Thoracic aorta (tissue), 2 donors: ENCODE data around the gene ACKR2. TPM values are rescaled to one million over a fixed set of nuclear protein-coding genes. Genes with fewer than 3 reads are reported as not detected.
A peak's percentile ranks its signal among the peaks of the same experiment; 100 is the strongest.

Experiments
- ATAC-seq: fragments of 150-250 bp; one replicate; pipeline ENCODE4 v1.8.0; 2017; ENCODE audit warnings: low read depth; ENCODE audit not compliant: insufficient number of reproducible peaks, low FRiP score
- DNase-seq: peaks from one replicate; pipeline ENCODE4 v3.0.0-alpha.2; 2020; ENCODE audit warnings: low spot score
- H3K27ac ChIP-seq, 2 donors: fragments of 200-600 bp; sonication (generic); 1 replicate in 1 of 2; 2 replicates in 1 of 2; pipeline ENCODE4 v1.5.1; 2016; ENCODE audit warnings: mild to moderate bottlenecking in 2 of 2, moderate library complexity in 2 of 2
- H3K27me3 ChIP-seq: fragments of 200-600 bp; sonication (generic); replicated peaks from 2 replicates; pipeline ENCODE4 v1.6.0; 2016; ENCODE audit warnings: mild to moderate bottlenecking; ENCODE audit not compliant: insufficient read depth
- H3K36me3 ChIP-seq: fragments of 200-600 bp; sonication (generic); one replicate; pipeline ENCODE4 v1.5.1; 2016
- H3K4me1 ChIP-seq, 2 donors: fragments of 200-600 bp; sonication (generic); 1 replicate in 1 of 2; 2 replicates in 1 of 2; pipeline versions ENCODE4 v1.5.1 to v1.6.0; 2016; ENCODE audit warnings: low read depth in 2 of 2, mild to moderate bottlenecking in 1 of 2; ENCODE audit not compliant: control insufficient read depth in 1 of 2
- H3K4me3 ChIP-seq: fragments of 200-600 bp; sonication (generic); 2 replicates; pipeline ENCODE4 v1.5.1; 2016; ENCODE audit warnings: mild to moderate bottlenecking
- H3K9me3 ChIP-seq: fragments of 200-600 bp; sonication (generic); 2 replicates; pipeline ENCODE4 v1.5.1; 2016
- total RNA-seq, 2 donors: library from RNA; depleted of rRNA; stranded (reverse); fragments of >200 nt; gene quantifications; one replicate each; pipeline versions ENCODE4 v1.1.0 to v1.2.3, GENCODE V29; 2016
- TF ChIP-seq, protein P1 (sequence below): fragments of 200-600 bp; sonication (generic); IDR thresholded peaks from one replicate; pipeline ENCODE4 v1.5.1; 2019; ENCODE audit warnings: antibody characterized with exemption

The ACKR2 gene
- total RNA-seq, 2 donors from 2014 or later = 10.0 to 11.9 TPM

- TF ChIP-seq, protein P1, sequence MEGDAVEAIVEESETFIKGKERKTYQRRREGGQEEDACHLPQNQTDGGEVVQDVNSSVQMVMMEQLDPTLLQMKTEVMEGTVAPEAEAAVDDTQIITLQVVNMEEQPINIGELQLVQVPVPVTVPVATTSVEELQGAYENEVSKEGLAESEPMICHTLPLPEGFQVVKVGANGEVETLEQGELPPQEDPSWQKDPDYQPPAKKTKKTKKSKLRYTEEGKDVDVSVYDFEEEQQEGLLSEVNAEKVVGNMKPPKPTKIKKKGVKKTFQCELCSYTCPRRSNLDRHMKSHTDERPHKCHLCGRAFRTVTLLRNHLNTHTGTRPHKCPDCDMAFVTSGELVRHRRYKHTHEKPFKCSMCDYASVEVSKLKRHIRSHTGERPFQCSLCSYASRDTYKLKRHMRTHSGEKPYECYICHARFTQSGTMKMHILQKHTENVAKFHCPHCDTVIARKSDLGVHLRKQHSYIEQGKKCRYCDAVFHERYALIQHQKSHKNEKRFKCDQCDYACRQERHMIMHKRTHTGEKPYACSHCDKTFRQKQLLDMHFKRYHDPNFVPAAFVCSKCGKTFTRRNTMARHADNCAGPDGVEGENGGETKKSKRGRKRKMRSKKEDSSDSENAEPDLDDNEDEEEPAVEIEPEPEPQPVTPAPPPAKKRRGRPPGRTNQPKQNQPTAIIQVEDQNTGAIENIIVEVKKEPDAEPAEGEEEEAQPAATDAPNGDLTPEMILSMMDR = no peak
- no peak for DNase-seq
- ATAC-seq = no peak
- Histone ChIP-seq H3K36me3 (no peaks in the 10 kb centered on the region), H3K27ac (peak overlapping the region in 1 of 2 donors; percentile 79), H3K4me1 (peaks cover 39 to 66% of the 10 kb centered on the region in 2 donors), H3K4me3 (no peak overlapping the region), H3K27me3 (no peaks in the 10 kb centered on the region), H3K9me3 (no peaks in the 10 kb centered on the region)
These were observed 38.5 kb downstream of the ACKR2 start for GRCh38 chr3:42847731-42848130.

DNA sequence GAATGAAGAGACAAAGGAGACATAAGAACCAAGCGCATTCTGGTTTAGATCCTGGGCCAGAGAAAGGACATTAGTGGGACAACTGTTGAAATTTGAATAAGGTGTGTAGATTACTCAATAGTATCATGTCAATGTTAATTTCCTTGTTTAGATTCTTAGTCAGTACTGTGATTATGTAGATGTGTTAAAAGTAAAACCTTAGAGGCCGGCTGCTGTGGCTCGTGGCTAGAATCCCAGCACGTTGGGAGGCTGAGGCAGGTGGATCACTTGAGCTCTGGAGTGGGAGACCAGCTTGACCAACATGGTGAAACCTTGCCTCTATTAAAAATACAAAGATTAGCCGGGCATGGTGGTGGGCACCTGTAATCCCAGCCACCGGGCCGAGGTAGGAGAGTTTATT is 39.8 kb downstream of the ACKR2 start:
- no peak for ATAC-seq
- no peak for DNase-seq
- no peaks in the 10 kb centered on the region for H3K27me3 ChIP-seq
- no peak overlapping the region for H3K4me3 ChIP-seq
- TF ChIP-seq, protein P1 = no peak
- no peaks in the 10 kb centered on the region for H3K36me3 ChIP-seq
- H3K4me1 ChIP-seq = peaks cover 35 to 63% of the 10 kb centered on the region in 2 donors
- no peak overlapping the region for H3K27ac ChIP-seq
- no peaks in the 10 kb centered on the region for H3K9me3 ChIP-seq

- TF ChIP-seq, protein P1 = no peak
- peak overlapping the region; percentile 63 to 73 for H3K27ac ChIP-seq
- no peak overlapping the region for H3K4me3 ChIP-seq
- H3K9me3 ChIP-seq = no peaks in the 10 kb centered on the region
- ATAC-seq (no peak), DNase-seq (no peak)
- H3K27me3 ChIP-seq = no peaks in the 10 kb centered on the region
- H3K4me1 ChIP-seq = peaks cover 35 to 51% of the 10 kb centered on the region in 2 donors
- H3K36me3 ChIP-seq = no peaks in the 10 kb centered on the region
These were observed 41.0 kb downstream of the ACKR2 start for GRCh38 chr3:42850263-42850662.

DNA sequence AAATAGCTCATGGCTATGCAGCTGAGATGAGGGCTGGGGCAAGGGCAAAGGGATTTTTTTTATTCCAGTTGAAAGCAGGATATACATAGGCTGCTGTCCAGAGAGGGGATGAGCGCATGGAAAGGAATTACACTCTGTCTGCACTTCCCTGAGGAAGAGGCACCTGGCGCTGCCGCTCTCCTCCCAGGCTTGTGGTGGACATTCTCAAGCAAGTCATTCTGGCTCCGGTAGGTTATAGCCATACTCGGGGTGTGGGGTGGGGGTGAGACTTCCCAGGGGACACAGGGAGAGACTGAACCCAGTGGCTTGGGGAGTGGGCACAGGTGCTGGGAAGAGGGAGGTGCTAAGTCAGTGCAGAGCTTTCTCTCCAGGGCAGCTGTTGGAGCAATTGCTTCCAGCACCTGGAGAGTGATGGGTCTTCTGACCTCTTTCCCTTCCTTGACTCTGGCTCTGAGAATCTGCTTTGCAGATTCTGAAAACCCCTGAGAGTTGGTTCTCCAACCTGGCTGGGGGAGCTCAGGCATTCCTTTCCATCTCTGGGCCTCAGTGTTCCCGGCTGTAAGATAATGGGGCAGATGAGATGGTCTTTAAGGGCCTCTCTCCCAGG is 42.1 kb downstream of the ACKR2 start:
- H3K27ac ChIP-seq = peak overlapping the region; percentile 63 to 73
- H3K4me1 ChIP-seq = peaks cover 26 to 40% of the 10 kb centered on the region in 2 donors
- H3K9me3 ChIP-seq = no peaks in the 10 kb centered on the region
- TF ChIP-seq, protein P1 = no peak
- DNase-seq (no peak), ATAC-seq (no peak)
- no peaks in the 10 kb centered on the region for H3K36me3 ChIP-seq
- no peaks in the 10 kb centered on the region for H3K27me3 ChIP-seq
- no peak overlapping the region for H3K4me3 ChIP-seq

GRCh38 chr3:42852441-42852840 is 43.2 kb downstream of the ACKR2 start:
- H3K9me3 ChIP-seq = no peaks in the 10 kb centered on the region
- H3K27ac ChIP-seq = peak overlapping the region; percentile 63 to 73
- H3K4me1 ChIP-seq = peaks cover 18 to 29% of the 10 kb centered on the region in 2 donors
- DNase-seq = no peak
- peak overlapping the region; percentile 22 for H3K4me3 ChIP-seq
- no peaks in the 10 kb centered on the region for H3K27me3 ChIP-seq
- no peaks in the 10 kb centered on the region for H3K36me3 ChIP-seq
- TF ChIP-seq, protein P1 = no peak
- ATAC-seq = no peak
